ENCODE measurements around the gene XPA. TPM values are rescaled to one million over a fixed set of nuclear protein-coding genes. Genes with fewer than 3 reads are reported as not detected.
"Not testable (repeated sequence)": the region's sequence is repeated elsewhere in the genome, so short reads cannot be mapped to it uniquely, and the experiment has no call there.

The XPA gene
- total RNA-seq, 1 donor from 2014 or later: 10.2 TPM

GRCh38 chr9:97703437-97704344, 6.6 kb upstream of the XPA start:
- DNase-seq (ENCODE audit: low read depth, low spot score): peak; percentile 45

- not testable (repeated sequence) for DNase-seq (ENCODE audit: low read depth, low spot score)
Observed at GRCh38 chr9:97699824-97700223, 2.7 kb upstream of the XPA start.

- DNase-seq (ENCODE audit: low read depth, low spot score): not testable (repeated sequence)
Observed at GRCh38 chr9:97699281-97699680, 2.1 kb upstream of the XPA start.

- DNase-seq (ENCODE audit: low read depth, low spot score): no peak
Observed at GRCh38 chr9:97698865-97699264, 1.7 kb upstream of the XPA start.

GRCh38 chr9:97697837-97698236, 697 bp upstream of the XPA start:
- no peak for DNase-seq (ENCODE audit: low read depth, low spot score)

GRCh38 chr9:97695995-97696802, 941 bp downstream of the XPA start:
- no peak for DNase-seq (ENCODE audit: low read depth, low spot score)

GRCh38 chr9:97695390-97695789, 1.8 kb downstream of the XPA start:
- DNase-seq (ENCODE audit: low read depth, low spot score): no peak

- no peak for DNase-seq (ENCODE audit: low read depth, low spot score)
Observed at GRCh38 chr9:97694769-97695168, 2.4 kb downstream of the XPA start.

- DNase-seq (ENCODE audit: low read depth, low spot score): peak; percentile 65
Observed at GRCh38 chr9:97689401-97690180, 7.5 kb downstream of the XPA start.

- no peak for DNase-seq (ENCODE audit: low read depth, low spot score)
Observed at GRCh38 chr9:97688654-97689053, 8.5 kb downstream of the XPA start.

GRCh38 chr9:97682242-97682641, 14.9 kb downstream of the XPA start:
- no peak for DNase-seq (ENCODE audit: low read depth, low spot score)

GRCh38 chr9:97675655-97676054, 21.5 kb downstream of the XPA start:
- DNase-seq (ENCODE audit: low read depth, low spot score): no peak

- no peak for DNase-seq (ENCODE audit: low read depth, low spot score)
Observed at GRCh38 chr9:97673922-97674321, 23.2 kb downstream of the XPA start.

GRCh38 chr9:97672403-97672802, 24.7 kb downstream of the XPA start:
- no peak for DNase-seq (ENCODE audit: low read depth, low spot score)

- DNase-seq (ENCODE audit: low read depth, low spot score): no peak
Observed at GRCh38 chr9:97670586-97670985, 26.6 kb downstream of the XPA start.

GRCh38 chr9:97668485-97668884, 28.7 kb downstream of the XPA start:
- no peak for DNase-seq (ENCODE audit: low read depth, low spot score)

GRCh38 chr9:97666907-97667686, 30.0 kb downstream of the XPA start:
- no peak for DNase-seq (ENCODE audit: low read depth, low spot score)

- DNase-seq (ENCODE audit: low read depth, low spot score): no peak
Observed at GRCh38 chr9:97665742-97666141, 31.4 kb downstream of the XPA start.

GRCh38 chr9:97660847-97661246, 36.3 kb downstream of the XPA start:
- DNase-seq (ENCODE audit: low read depth, low spot score): no peak

GRCh38 chr9:97660340-97660739, 36.8 kb downstream of the XPA start:
- no peak for DNase-seq (ENCODE audit: low read depth, low spot score)

GRCh38 chr9:97659771-97660170, 37.4 kb downstream of the XPA start:
- no peak for DNase-seq (ENCODE audit: low read depth, low spot score)

Measured in pulmonary artery endothelial cell (primary cell).